CD4-positive, alpha-beta T cell treated with Interleukin-4 for 4 hours (primary cell): ENCODE results near the gene S100A12.
A peak's percentile ranks its signal among the peaks of the same experiment; 100 is the strongest.

Experiments
- DNase-seq: peaks from one replicate; pipeline ENCODE4 v3.0.0-alpha.2; 2020

The S100A12 gene

GRCh38 chr1:153365696-153366095 lies 9.7 kb downstream of the S100A12 start:
- no peak for DNase-seq

- DNase-seq = no peak
Measured at GRCh38 chr1:153364766-153365666, 10.4 kb downstream of the S100A12 start.

GRCh38 chr1:153364156-153364555 lies 11.3 kb downstream of the S100A12 start:
- no peak for DNase-seq

GRCh38 chr1:153363641-153364040 lies 11.8 kb downstream of the S100A12 start:
- DNase-seq = no peak

- no peak for DNase-seq
Measured at GRCh38 chr1:153362187-153362775, 13.1 kb downstream of the S100A12 start.

- no peak for DNase-seq
Measured at GRCh38 chr1:153361480-153362109, 13.8 kb downstream of the S100A12 start.

- no peak for DNase-seq
Measured at GRCh38 chr1:153360592-153361479, 14.6 kb downstream of the S100A12 start.

- no peak for DNase-seq
Measured at GRCh38 chr1:153360190-153360589, 15.2 kb downstream of the S100A12 start.

- no peak for DNase-seq
Measured at GRCh38 chr1:153359241-153359640, 16.2 kb downstream of the S100A12 start.

- no peak for DNase-seq
Measured at GRCh38 chr1:153358691-153358975, 16.8 kb downstream of the S100A12 start.

- no peak for DNase-seq
Measured at GRCh38 chr1:153357853-153358690, 17.3 kb downstream of the S100A12 start, which contains the start of gene S100A9. Gene S100A9 (plus strand): TSS chr1:153357854. CDS start chr1:153358284, 430 bp downstream.

- DNase-seq = peak; percentile 12
Measured at GRCh38 chr1:153357076-153357852, 18.2 kb downstream of the S100A12 start.

GRCh38 chr1:153356392-153357075 lies 18.9 kb downstream of the S100A12 start:
- no peak for DNase-seq

- peak; percentile 22 for DNase-seq
Measured at GRCh38 chr1:153355445-153356071, 19.9 kb downstream of the S100A12 start.

- no peak for DNase-seq
Measured at GRCh38 chr1:153354515-153355193, 20.8 kb downstream of the S100A12 start.

- DNase-seq = no peak
Measured at GRCh38 chr1:153353226-153353947, 22.0 kb downstream of the S100A12 start.

GRCh38 chr1:153352523-153352922 lies 22.9 kb downstream of the S100A12 start:
- DNase-seq = peak; percentile 66

GRCh38 chr1:153350321-153350957 lies 25.0 kb downstream of the S100A12 start:
- DNase-seq = no peak
